AG08396 (cell line): ENCODE measurements around the gene WDR1.

Experiments used
- DNase-seq: peaks from one replicate; pipeline ENCODE4 v3.0.0; 2012; ENCODE audit warnings: low spot score, mixed read lengths

The WDR1 gene

DNA sequence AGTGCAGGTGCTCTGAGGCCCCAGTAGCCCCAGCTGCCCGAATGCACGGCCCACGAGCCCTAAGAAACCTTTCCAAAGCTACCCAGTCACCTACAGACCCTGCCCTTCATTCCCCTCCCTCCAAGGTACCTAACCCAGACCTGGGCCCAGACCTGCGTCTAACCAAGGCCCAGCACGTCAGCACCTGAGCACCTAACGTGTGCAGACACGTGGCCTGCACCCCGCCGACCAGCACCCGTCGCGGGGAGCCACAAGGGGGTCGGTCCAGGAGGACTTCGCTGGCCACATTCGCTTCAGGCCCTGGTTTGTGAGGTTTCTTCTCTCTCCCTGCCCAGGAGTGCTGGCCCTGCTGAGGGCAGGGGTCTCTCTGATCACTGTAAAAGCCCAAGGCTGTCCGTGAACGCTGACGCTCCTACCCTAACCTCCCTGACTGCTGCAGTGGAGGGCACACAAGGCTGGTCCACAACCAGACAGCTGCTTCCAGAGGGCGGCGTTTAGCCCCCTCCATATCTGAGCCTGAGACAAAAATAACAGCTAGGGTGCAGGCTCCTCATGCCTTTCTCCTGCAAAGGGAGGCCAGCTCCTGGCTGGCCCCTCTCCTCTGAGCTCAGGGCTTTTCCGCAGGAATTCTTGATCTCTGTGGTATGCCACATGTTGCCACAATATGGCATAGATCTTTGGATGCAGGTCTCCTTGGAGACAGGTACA lies 31.8 kb downstream of the WDR1 start:
- DNase-seq = no peak

DNA sequence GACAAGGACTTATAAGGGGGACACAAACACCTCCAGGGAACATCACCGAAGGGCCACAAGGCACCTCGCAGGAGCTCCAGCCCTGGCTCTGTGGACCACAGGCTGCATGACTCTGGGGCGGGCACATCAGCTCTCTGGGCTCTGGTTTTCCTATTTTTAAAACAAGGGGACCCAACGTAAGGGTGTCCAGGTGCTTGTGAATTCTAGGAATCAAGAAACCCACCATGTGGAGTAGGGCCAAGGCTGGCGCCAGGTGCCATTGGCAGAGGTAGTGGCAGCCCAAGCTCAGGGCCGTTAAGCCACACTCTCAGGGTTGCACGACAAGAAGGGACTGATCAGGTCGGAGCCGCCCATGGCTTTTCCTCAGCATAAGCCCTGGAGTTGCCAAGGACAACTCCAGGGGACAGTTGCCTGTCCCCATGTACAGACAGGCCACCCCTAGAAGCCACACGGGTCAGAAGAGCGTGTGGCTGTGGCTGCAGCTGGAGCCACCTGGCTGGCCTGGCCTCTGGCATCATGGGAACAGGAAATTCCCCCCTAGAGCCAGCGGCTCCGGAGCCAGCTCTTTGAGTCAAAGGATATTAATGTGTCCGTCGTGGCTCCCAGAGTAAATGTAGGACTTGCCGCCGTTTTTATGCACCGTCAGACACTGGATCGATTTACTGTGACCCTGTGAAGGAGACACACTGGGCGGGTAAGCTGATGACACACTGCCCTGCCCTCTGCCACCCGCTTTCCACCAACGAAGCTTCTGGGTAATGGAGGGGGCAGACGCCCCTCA lies 32.5 kb downstream of the WDR1 start:
- no peak for DNase-seq

DNA sequence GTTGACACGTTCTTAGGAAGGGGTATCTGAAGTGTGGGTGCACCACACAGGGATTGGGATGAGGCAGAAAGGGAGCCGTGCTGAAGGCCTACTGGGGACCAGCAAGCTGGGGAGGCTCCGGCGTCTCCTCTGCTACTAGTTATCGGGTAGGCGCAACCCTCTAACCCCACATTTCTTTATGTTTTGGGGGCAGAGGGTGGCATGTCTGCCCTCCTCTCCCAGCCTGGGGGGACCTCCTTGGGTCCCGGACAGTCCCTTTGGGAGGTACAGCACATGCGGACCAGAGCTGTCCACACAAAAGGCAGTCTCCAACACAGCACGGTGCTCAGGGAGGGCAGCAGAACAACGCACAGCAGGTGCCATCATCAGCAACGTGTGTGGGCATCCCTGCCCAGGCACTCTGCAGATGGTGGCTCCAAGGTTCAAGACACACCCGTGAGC lies 33.2 kb downstream of the WDR1 start:
- DNase-seq = no peak

DNA sequence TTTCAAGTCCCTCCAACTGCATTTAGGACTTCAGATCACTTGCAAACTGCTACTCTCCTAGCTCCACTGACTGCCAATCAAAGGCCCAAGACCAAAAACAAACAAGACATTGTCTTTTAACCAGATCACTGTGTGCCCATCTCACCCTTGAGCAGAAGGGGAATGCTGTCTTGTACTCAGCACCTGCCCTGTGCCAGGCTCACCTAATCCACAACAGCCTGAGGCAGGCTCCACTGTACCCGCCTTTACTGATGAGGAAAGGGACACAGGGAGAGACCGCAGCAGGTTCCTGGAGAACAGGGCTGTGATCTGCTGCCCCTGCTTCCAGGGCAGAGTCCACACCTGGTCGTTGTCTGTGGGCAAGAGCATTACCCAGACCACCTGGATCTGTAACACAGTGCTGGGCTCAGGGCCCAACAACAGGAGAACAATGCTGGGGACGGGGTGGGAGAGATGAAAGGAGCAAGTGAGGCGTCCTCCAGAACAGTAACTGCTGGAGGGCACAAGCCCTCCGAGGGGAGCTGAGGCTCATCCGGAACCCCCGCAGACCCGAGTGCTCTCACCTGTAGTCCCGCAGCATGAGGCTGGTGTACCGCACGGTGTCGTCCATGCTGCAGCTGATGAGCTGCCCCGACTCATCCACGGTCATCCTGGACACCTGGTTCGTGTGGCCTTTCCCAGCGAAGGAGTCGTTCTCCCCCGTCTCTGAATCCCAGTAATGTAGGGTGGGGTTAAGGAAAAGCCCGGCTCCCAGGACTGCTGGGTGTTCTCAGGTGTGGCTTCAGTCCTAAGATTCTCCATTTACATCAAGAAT lies 33.9 kb downstream of the WDR1 start:
- no peak for DNase-seq

DNA sequence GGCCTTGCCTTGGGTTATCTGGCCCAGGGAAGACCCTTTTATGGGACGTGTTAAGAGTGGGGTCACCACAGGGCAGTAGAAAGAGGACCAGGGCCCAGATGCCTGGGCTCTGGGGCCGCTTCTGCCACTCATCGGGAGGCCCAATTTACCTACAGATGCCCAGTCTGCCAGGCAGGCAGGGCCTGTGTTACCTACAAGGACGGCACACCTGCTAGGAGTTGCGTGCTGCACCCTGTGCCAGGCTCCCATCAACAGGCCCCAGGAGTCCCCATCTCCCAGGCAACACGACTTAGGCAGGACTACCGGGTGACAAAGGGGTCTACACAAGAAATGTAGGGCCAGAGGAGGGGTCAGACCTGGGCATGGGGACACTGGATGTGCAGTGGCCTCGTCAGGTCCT lies 34.6 kb downstream of the WDR1 start:
- DNase-seq = no peak

DNA sequence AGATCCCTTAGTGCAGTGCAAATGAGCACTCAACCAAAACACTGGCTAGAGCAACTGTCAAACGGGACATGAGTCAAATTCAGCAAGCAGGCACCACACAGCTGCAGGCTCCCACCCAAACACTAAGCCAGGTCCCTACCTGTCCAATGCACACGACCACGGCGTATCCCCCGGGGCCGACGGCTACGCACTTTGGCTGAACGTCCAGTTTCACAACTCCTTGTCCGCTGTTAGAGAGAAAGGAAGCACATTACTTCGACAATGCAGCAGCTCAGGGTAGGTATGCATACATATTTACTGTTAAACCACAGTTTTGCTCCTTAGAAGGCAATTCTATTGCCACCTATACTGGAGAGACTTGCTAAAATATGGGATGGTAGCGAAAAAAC lies 35.4 kb downstream of the WDR1 start:
- DNase-seq = no peak

DNA sequence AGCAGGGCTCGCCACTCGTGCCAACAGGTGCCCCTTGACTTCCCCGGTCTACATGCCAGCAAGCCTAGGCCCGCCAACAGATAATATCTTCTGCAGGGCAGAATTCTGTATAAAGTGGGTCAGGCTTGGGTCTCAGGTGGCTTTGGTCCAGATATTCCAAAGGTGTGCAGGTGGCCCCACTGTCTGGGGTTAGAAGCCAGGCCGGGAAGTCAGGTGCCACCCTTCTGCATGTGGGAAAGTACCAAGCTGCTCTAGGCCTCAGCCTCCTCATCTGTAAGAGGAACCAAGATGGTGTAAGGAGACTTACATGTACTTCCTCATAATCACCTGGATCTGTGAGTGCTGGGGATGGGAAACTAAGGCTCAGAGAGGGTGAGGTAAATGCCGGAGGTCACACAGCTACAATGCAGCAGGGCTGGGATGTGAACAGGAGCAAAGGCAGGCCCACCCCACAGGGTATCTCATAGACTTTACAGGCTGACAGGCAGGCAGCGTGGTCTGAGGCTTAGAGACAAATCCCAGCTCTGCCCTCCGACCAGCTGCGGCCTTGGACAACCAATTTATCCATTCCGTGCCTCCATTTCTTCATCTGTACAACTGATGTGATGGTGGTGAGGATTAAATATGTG lies 35.9 kb downstream of the WDR1 start:
- no peak for DNase-seq

DNA sequence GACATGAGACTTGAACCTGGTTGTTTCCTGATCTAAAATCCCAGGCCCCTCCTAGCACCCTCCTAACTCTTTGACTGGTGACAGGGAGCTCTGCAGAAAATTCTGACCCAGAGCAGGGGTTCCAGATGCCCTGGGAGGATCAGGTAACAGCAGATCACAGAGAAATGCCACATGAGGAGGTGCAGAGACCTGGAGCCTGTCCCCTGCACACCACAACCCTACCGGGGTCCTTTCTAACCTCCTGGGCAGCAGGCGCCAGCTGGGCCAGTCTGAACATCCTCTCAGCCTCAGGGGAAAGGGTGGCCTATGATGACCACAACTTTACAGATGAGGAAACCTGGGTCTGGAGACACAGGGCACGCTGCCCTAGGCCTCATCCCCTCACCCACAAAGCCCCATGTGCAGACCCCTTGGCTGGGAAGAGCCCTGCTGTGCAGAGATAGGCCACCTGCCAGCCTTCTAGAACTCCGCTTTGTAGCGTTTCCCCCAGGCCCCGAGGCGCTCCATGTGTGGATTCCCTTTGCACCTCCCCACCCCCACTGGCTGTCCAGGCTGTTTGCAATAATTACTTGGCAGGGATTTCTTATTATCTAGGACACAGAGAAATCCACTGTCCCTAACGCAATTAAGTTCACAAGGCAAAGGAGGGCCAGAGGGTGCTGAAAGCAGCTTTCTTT lies 36.5 kb downstream of the WDR1 start:
- DNase-seq = no peak

DNA sequence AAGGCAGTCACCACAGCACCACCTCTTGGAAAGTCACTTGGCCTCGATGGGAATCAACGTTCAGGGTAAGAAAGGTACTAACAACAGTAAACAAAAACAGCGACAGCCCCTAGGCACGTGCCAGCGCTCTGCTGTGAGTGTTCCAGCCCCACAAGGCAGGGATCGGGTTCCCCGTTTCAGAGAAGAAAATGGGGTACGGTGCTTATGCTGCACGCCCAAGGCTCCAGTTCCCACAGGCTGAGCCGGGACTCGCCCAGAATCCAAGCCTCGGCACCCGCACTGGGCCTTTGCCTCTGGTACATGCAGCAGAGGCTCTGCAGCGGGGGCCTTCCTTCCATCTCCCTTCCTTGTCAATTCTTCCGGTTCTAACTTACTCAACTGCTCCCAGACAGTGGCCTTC lies 37.3 kb downstream of the WDR1 start:
- no peak for DNase-seq

DNA sequence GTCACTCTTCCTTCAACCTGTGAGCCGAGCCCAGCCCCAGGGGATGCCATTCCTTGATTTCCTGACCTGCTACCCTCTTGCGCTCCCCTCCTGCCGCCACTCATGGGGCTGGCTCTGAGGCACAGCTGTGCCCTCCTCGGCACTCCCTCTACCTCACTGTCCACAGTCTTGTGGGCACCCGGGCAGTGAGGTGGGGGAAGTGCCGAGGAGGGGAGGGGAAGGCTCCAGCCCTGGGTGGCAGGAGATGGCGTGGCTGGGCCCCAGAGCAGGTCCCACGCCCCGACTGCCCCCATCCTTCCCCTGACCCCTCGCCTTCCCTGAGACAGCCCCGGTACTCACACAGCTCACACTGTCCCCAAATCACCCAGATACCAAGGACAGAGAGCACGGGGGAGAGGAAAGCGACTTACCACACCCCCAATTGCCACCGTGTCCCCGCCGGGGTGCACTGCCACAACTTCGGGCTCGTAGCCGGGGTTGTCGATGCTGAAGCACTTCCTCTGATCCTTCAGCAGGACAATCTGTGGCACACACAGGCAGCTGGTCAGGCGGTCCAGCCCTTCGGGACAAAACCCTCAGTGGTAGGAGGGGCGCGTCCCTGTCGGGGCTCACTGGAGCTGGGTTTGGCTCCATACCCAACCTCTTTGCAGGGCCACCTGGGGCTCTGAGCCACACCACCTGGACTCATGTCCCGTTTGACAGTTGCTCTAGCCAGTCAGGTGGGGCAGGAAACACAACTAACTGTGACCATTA lies 37.9 kb downstream of the WDR1 start:
- no peak for DNase-seq

DNA sequence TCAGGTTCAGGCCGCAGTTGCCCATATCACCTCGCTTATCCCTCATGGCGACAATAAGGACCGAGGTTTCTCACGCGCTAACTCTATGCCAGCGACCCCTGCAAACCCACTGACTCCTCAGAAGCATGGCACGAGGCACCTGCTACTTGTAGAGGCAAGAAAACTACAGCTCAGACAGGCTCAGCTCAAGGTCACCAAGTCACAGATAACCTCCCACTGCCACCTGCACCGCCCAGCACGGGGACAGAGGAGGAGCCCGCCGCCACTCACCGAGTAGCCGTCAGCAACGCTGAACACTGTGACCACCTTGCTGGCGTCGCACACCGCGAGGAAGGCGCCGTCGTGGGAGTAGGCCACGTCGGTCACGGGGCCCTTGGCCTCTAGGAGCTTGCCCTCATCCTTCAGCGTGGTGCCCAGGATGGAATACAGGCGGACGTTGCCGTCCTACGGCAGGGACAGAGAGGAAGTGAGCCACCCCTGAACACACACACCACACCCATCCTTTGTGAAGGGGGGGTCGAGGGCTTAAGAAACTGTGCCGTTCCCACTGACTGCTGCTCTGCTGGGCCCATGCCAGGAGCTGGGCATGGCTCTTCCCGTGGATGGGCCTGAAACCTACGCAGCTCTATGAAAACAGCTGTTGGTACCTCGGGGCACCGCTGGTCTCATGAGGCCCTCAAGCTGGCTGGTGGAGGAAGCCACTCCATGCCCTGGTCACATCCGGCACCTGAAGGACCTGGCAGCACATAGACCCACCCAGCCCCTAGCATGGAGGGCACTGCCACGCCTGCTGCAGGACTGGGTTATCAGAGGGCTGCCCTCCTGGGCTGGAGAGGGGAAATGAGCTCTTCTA lies 38.9 kb downstream of the WDR1 start:
- DNase-seq = no peak

DNA sequence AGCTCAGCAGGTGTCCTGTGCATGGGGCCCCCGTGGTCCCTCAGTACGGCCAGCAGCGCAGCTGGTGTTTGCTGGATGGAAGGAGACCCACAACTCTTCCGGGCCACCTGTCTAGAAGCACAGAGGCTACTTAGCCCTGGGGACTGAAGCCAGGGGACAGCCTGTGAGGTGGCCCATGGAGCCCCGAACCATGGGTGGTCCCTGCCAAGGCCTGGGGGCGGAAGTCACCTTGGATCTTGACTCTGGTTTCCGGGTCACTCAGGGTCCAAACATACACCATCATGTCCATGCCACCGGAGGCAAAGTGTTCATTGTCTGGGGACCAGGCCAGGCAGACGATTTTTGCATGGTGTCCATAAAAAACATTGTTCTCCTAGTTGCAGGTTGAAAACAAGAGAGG lies 39.5 kb downstream of the WDR1 start:
- DNase-seq = no peak

DNA sequence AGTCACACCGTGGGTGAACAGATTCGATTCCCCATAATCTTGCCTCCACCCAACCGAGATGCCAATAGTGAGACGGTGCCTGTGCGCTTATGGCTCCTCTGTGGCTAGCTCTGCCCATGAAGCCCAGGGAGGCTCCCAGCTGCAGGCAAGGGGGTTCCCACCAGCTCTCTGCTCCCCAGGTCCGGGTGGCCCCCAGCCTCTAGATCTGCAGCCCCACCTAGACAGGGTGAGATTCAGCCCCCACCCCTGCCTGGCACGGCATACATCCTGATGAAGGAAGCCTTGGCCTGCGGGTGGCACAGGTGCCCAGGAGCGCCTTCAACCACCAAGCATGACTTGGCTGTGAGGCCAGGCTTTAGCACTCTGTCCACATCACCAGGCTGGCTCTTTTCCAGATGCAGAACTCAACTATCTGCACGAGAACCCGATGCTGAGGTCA lies 40.6 kb downstream of the WDR1 start:
- no peak for DNase-seq

DNA sequence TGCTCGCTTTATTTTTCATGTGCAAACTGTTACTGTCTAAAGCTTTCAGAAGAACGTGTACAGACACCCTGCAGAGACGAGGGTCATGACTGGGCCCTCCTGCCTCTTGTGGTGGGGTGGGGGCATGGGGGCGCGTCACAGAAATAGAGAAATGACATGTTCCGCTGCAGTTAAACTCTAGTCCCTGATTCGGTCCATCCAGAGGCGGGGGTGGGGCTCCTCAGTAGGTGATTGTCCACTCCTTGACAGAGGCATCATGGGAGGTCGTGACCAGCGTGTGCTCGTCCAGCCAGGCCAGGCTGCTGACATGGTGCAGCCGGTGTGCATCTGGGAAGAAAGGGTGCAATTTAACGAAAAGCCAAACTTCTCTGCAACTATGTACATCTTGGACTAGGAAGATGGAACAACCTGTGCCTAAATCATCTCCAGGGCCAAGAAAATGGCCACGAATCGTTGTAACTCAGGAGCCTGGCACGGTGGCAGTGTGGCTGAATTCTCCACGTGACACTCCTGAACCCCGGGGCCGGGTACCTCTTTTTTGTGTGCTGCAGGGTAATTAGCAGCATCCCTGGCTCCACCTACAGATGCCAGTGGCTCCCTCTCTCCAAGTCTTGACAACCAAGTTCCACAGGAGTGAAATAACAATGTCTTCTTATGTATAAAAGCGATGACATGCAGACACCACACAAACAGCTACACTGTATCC lies 41.3 kb downstream of the WDR1 start:
- peak; percentile 2 for DNase-seq

DNA sequence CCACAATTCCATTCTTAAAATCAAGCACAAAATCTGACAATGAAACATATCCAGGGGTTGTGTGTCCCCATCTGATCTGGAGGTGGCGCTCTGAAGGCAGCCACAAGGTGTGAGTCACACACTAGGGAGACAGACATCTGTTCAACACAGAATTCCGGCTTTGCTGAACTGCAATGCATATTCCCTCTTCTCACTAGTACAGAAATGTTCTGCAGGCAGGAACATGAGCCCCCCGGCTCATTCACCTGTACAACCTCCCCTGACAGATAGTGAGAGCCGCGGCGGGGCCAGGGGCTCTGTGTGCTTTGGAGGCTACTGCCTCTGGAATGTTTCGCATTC lies 41.9 kb downstream of the WDR1 start:
- peak; percentile 80 for DNase-seq

DNA sequence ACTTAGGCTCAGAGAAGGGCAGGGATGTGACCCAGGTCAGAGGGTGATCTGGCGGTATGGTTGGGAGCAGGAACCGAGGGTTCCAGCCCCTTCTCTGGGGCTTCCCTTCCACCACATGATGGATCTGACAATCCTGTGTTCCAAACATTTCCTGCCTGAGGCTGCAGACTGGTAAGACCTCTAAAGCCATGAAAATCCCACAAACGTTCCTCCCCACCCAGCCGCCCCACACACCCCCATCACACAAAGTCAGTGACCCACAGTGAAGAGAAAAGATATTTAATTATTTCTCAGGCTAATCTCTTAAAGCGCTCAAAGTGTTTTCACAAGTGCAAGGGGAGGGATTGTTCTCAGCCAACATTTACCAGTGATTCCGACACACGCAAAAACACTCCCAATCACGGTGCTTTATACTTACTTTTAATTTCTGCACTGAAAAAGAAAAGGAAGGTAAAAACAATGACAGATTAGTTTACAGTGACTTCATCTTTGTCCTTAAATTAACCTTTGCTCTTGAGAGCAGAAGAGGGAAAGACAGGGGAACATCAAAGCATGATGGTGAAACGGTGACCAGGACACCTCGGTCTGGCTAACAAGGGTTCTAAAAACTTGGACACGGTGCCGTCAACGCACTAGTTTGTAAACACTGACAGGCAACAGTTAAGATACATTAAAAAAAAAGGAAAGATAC lies 42.4 kb downstream of the WDR1 start:
- DNase-seq = no peak

DNA sequence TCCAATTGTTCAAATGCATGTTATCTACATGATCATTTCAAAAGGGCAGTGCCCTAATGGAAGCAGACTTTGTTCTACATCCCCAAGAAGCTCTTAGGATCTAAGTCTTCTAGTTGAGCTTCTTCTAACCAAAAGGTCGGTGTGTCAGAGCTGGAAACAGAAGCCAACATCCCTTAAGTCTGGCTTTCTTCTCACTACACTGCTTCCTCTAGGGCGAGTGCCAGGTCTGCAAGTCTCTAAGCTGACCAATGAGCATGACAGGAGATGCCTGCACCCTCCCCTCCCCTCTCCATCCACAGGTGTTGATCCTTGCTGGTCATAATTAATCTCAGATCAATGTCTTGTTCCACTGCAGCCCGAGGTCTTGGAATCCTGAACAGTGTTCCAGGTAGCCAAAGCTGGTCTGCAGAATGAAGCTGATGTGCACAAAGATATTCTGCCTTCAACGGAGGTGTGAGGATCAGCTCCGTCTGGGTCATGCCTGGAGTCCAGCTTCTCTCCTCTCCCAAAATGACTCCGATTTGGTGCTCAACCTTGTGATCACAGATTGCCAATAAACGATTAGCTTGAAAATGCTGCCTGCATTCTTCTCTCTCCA lies 44.1 kb downstream of the WDR1 start:
- DNase-seq = no peak

DNA sequence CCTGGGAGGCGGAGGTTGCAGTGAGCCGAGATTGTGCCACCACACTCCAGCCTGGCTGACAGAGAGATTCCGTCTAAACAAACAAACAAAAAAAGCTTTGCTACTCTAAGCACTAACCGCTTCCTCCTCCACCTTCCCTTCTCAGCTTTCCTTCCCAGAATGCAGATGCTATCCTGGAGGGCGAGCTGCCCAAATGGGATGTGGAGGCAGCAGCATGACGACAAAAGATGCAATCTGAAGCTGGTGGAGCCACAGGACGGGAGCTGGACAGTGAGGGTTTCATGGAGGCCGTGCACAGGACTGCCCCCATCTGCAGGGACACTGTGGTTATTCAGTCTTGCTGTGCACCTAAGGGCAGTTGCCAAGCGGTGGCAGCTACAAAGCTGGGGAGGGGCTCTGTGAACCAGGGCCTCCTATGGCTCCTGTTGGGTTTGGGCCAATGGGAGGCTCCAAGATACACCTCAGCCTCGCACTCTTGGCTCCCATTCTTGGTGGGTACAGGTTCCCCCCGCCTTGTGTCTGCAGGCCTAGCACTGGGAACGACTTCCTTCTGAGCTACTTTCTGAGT lies 47.4 kb downstream of the WDR1 start:
- DNase-seq = no peak
